ENCODE measurements around the gene PCDHA6. TPM values are rescaled to one million over a fixed set of nuclear protein-coding genes. Genes with fewer than 3 reads are reported as not detected.
"Not testable (repeated sequence)": the region's sequence is repeated elsewhere in the genome, so short reads cannot be mapped to it uniquely, and the experiment has no call there.

The PCDHA6 gene
- total RNA-seq, result not detected

DNA sequence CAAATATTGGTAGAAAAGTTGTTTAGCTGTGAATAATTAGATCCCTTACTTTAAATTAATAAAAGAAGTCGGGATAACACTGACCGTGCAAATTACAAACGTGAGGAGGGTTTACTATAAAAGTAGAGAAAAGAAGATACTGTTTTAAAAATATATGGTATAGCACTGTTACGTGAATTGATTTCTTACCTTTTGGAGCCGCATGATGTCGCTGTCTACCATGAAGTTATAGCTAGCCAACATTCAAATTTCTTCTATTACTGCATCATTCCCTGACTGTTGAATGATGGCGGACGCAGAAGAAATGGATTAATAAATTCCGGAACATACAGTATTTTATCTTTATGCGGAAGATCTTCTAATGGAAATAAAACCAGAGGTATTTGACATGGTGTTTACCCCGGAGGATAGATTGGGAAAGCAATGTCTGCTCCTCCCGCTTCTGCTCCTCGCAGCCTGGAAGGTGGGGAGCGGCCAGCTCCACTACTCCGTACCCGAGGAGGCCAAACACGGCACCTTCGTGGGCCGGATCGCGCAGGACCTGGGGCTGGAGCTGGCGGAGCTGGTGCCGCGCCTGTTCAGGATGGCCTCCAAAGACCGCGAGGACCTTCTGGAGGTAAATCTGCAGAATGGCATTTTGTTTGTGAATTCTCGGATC is at the start of gene PCDHA6:
Gene PCDHA6, plus strand, starts transcription at position 257 of the 658 bp plus-strand sequence. Its CDS starts 132 bp downstream, at position 389.
- H3K4me3 Mint-ChIP-seq, result no peak within 1 kb of the TSS
- H3K36me3 Mint-ChIP-seq, result no peaks in the 10 kb centered on the region
- no peaks in the 10 kb centered on the region for H3K4me1 Mint-ChIP-seq
- H3K27ac Mint-ChIP-seq, result no peak within 1 kb of the TSS
- ATAC-seq (ENCODE audit: low read depth) (no peak), DNase-seq (no peak)
- POLR2A ChIA-PET, result no interaction called here
- peaks cover 14% of the 10 kb centered on the region for H3K9me3 Mint-ChIP-seq
- peaks cover 6% of the 10 kb centered on the region for H3K27me3 Mint-ChIP-seq

- Mint-ChIP-seq H3K9me3 (peaks cover 28% of the 10 kb centered on the region), H3K27ac (no peak overlapping the region), H3K4me3 (no peak overlapping the region), H3K4me1 (no peaks in the 10 kb centered on the region), H3K27me3 (no peaks in the 10 kb centered on the region), H3K36me3 (no peaks in the 10 kb centered on the region)
- DNase-seq (no peak), ATAC-seq (ENCODE audit: low read depth) (no peak)
- POLR2A ChIA-PET, result no interaction called here
Observed at GRCh38 chr5:140780512-140780911, 47.2 kb upstream of the PCDHA6 start.

GRCh38 chr5:140785905-140786686 is 41.7 kb upstream of the PCDHA6 start, which contains the start of gene PCDHA1:
TSS of gene PCDHA1 (plus strand) at chr5:140786140.
- no peak for DNase-seq

GRCh38 chr5:140787422-140787821 is 40.3 kb upstream of the PCDHA6 start:
- H3K4me3 Mint-ChIP-seq, result not testable (repeated sequence)

More at GRCh38 chr5:140785905-140786686, 41.7 kb upstream of the PCDHA6 start, which contains the start of gene PCDHA1:
- H3K4me1 Mint-ChIP-seq, result no peaks in the 10 kb centered on the region
- POLR2A ChIA-PET, result no interaction called here
- H3K9me3 Mint-ChIP-seq, result peaks cover 16% of the 10 kb centered on the region
- ATAC-seq (ENCODE audit: low read depth), result no peak
- H3K36me3 Mint-ChIP-seq, result no peaks in the 10 kb centered on the region
- no peak within 1 kb of the TSS for H3K4me3 Mint-ChIP-seq
- no peak within 1 kb of the TSS for H3K27ac Mint-ChIP-seq
- H3K27me3 Mint-ChIP-seq, result peaks cover 3% of the 10 kb centered on the region

DNA sequence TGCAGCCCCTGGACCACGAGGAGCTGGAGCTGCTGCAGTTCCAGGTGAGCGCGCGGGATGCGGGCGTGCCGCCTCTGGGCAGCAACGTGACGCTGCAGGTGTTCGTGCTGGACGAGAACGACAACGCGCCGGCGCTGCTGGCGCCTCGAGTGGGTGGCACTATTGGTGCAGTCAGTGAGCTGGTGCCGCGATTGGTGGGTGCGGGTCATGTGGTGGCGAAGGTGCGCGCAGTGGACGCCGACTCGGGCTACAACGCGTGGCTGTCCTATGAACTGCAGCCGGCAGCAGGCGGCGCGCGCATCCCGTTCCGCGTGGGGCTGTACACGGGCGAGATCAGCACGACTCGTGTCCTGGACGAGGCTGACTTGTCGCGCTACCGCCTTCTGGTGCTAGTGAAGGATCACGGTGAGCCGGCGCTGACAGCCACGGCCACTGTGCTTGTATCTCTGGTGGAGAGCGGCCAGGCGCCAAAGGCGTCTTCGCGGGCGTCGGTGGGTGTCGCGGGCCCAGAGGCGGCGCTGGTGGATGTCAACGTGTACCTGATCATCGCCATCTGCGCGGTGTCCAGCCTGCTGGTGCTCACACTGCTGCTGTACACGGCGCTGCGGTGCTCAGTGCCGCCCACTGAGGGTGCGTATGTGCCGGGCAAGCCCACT is 39.8 kb upstream of the PCDHA6 start:
- H3K4me1 Mint-ChIP-seq; POLR2A ChIA-PET; ATAC-seq (ENCODE audit: low read depth); H3K36me3 Mint-ChIP-seq; H3K27ac Mint-ChIP-seq; DNase-seq; H3K4me3 Mint-ChIP-seq; H3K27me3 Mint-ChIP-seq: not testable (repeated sequence)
- H3K9me3 Mint-ChIP-seq, result peaks cover 17% of the 10 kb centered on the region

More at GRCh38 chr5:140787422-140787821, 40.3 kb upstream of the PCDHA6 start:
- peaks cover 15% of the 10 kb centered on the region for H3K9me3 Mint-ChIP-seq
- H3K4me1 Mint-ChIP-seq; ATAC-seq (ENCODE audit: low read depth); DNase-seq; H3K27ac Mint-ChIP-seq; H3K27me3 Mint-ChIP-seq; POLR2A ChIA-PET; H3K36me3 Mint-ChIP-seq: not testable (repeated sequence)

GRCh38 chr5:140791089-140791488 is 36.7 kb upstream of the PCDHA6 start:
- ATAC-seq (ENCODE audit: low read depth) (no peak), DNase-seq (no peak)
- H3K27me3 Mint-ChIP-seq, result peaks cover 10% of the 10 kb centered on the region
- POLR2A ChIA-PET, result no interaction called here
- H3K4me1 Mint-ChIP-seq, result no peaks in the 10 kb centered on the region
- H3K9me3 Mint-ChIP-seq, result peaks cover 17% of the 10 kb centered on the region
- H3K36me3 Mint-ChIP-seq, result no peaks in the 10 kb centered on the region
- no peak overlapping the region for H3K4me3 Mint-ChIP-seq
- no peak overlapping the region for H3K27ac Mint-ChIP-seq

DNA sequence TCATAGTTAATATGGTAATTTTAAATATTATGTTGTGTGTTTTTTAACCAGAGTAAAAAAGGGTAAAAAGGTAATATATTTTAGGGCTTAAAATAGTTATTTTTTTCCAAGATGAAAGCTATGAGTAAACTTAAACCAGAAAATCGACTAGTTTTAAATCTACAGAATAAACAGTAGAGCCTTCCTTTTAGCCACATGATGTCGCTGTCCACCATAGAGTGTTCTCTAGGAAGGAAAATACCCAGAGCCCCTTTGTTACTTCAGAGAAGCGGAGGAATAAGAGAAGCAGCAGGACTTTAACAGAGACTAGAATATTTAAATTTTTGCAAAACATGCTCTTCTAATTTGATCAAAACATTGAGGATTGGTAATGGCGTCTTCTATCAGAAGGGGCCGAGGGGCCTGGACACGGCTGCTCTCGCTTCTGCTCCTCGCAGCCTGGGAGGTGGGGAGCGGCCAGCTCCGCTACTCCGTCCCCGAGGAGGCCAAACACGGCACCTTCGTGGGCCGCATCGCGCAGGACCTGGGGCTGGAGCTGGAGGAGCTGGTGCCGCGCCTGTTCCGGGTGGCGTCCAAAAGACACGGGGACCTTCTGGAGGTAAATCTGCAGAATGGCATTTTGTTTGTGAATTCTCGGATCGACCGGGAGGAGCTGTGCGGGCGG is 33.0 kb upstream of the PCDHA6 start, which contains the start of gene PCDHA2:
Gene PCDHA2, plus strand, starts transcription at position 258 of the 664 bp plus-strand sequence.
- ATAC-seq (ENCODE audit: low read depth) (no peak), DNase-seq (no peak)
- H3K4me3 Mint-ChIP-seq, result no peak within 1 kb of the TSS
- no peaks in the 10 kb centered on the region for H3K4me1 Mint-ChIP-seq
- no peak within 1 kb of the TSS for H3K27ac Mint-ChIP-seq
- H3K9me3 Mint-ChIP-seq, result peaks cover 14% of the 10 kb centered on the region
- H3K36me3 Mint-ChIP-seq, result no peaks in the 10 kb centered on the region
- POLR2A ChIA-PET, result no interaction called here
- peaks cover 8% of the 10 kb centered on the region for H3K27me3 Mint-ChIP-seq

- H3K27ac Mint-ChIP-seq, result no peak overlapping the region
- H3K9me3 Mint-ChIP-seq, result peaks cover 16% of the 10 kb centered on the region
- H3K36me3 Mint-ChIP-seq, result no peaks in the 10 kb centered on the region
- DNase-seq, result no peak
- POLR2A ChIA-PET, result no interaction called here
- ATAC-seq (ENCODE audit: low read depth), result no peak
- peaks cover 7% of the 10 kb centered on the region for H3K27me3 Mint-ChIP-seq
- no peaks in the 10 kb centered on the region for H3K4me1 Mint-ChIP-seq
- H3K4me3 Mint-ChIP-seq, result no peak overlapping the region
Observed at GRCh38 chr5:140795259-140795641, 32.5 kb upstream of the PCDHA6 start.

DNA sequence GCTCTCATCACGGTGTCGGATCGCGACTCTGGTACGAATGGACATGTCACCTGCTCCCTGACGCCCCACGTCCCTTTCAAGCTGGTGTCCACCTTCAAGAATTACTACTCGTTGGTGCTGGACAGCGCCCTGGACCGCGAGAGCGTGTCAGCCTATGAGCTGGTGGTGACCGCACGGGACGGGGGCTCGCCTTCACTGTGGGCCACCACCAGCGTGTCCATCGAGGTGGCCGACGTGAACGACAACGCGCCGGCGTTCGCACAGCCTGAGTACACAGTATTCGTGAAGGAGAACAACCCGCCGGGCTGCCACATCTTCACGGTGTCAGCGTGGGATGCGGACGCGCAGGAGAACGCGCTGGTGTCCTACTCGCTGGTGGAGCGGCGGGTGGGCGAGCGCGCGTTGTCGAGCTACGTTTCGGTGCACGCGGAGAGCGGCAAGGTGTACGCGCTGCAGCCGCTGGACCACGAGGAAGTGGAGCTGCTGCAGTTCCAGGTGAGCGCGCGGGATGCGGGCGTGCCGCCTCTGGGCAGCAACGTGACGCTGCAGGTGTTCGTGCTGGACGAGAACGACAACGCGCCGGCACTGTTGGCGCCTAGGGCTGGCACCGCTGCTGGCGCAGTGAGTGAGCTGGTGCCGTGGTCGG is 31.6 kb upstream of the PCDHA6 start:
- POLR2A ChIA-PET; H3K4me1 Mint-ChIP-seq; DNase-seq; H3K27me3 Mint-ChIP-seq; H3K36me3 Mint-ChIP-seq; H3K4me3 Mint-ChIP-seq; H3K27ac Mint-ChIP-seq; ATAC-seq (ENCODE audit: low read depth): not testable (repeated sequence)
- H3K9me3 Mint-ChIP-seq, result peaks cover 14% of the 10 kb centered on the region

GRCh38 chr5:140796718-140797095 is 31.1 kb upstream of the PCDHA6 start:
- POLR2A ChIA-PET, result no interaction called here
- DNase-seq (no peak), ATAC-seq (ENCODE audit: low read depth) (no peak)
- Mint-ChIP-seq H3K27ac (no peak overlapping the region), H3K4me3 (no peak overlapping the region), H3K36me3 (no peaks in the 10 kb centered on the region), H3K9me3 (peaks cover 14% of the 10 kb centered on the region), H3K4me1 (no peaks in the 10 kb centered on the region), H3K27me3 (peaks cover 7% of the 10 kb centered on the region)

GRCh38 chr5:140800816-140801493 is 26.8 kb upstream of the PCDHA6 start, which contains the start of gene PCDHA3:
TSS of gene PCDHA3 (plus strand) at chr5:140801057.
- ATAC-seq (ENCODE audit: low read depth) (no peak), DNase-seq (no peak)
- Mint-ChIP-seq H3K4me3 (no peak within 1 kb of the TSS), H3K27me3 (no peaks in the 10 kb centered on the region), H3K9me3 (peaks cover 13% of the 10 kb centered on the region), H3K4me1 (no peaks in the 10 kb centered on the region), H3K36me3 (no peaks in the 10 kb centered on the region), H3K27ac (no peak within 1 kb of the TSS)
- POLR2A ChIA-PET, result no interaction called here

DNA sequence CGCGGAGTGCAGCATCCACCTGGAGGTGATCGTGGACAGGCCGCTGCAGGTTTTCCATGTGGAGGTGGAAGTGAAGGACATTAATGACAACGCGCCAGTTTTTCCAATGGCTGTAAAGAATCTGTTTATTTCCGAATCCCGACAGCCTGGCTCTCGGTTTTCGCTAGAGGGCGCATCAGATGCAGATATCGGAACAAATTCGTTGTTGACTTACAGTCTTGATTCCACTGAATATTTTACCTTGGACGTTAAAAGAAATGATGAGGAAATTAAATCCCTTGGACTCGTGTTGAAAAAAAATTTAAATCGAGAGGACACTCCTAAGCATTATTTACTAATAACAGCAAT is 26.3 kb upstream of the PCDHA6 start:
- Mint-ChIP-seq H3K36me3 (no peaks in the 10 kb centered on the region), H3K4me3 (no peak overlapping the region), H3K4me1 (no peaks in the 10 kb centered on the region), H3K27ac (no peak overlapping the region), H3K9me3 (peaks cover 14% of the 10 kb centered on the region), H3K27me3 (no peaks in the 10 kb centered on the region)
- DNase-seq (no peak), ATAC-seq (ENCODE audit: low read depth) (no peak)
- POLR2A ChIA-PET, result no interaction called here

All from activated naive CD8-positive, alpha-beta T cell treated with anti-CD3 and anti-CD28 coated beads, Interleukin-2, amount 10 ng/mL, durations not matched to agents 7 days and 5 days (primary cell).